HG03103 (cell line): ENCODE measurements around the gene MRPL58.

Experiments used
- ATAC-seq: cut with Tn5 transposase; IDR thresholded peaks from one replicate; pipeline ENCODE4 v1.9.1; 2021; ENCODE audit warnings: low read depth; ENCODE audit not compliant: unreplicated experiment

MRPL58 gene

DNA sequence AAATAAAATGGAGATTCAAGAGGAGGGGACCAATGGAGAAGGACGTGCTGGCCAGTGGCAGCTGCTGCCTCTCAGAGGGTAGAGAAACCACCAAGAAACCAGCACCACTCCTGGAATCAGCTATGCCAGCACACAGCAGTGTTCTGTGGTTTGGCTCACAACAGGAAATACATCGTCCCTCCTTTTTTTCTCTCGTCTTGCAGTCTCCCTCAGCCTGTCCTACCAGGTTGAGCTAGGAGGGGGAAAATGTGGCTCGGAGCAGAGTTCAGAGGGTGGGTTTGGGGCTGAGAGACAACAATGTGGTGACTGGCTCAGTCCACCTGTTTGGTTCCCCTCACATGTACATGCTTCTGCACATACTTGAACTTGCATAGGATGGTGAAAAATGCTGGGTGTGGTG is 55.4 kb downstream of the MRPL58 start:
- ATAC-seq = no peak

DNA sequence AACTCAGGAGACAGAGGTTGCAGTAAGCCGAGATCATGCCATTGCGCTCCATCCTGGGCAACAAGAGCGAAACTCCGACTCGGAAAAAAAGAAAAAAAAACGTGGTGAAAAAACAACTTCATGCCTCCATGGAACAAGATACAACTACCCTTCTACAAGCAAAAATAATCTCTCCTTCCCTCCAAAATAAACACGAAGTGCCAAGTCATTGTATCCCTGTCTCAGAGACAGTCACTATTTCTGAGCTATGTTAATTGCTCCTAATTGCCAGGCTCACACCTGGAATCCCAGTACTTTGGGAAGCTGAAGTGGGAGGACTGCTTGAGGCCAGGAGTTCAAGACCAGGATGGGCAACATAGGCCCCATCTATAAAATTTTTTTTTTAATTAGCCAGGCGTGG is 56.3 kb downstream of the MRPL58 start:
- no peak for ATAC-seq

DNA sequence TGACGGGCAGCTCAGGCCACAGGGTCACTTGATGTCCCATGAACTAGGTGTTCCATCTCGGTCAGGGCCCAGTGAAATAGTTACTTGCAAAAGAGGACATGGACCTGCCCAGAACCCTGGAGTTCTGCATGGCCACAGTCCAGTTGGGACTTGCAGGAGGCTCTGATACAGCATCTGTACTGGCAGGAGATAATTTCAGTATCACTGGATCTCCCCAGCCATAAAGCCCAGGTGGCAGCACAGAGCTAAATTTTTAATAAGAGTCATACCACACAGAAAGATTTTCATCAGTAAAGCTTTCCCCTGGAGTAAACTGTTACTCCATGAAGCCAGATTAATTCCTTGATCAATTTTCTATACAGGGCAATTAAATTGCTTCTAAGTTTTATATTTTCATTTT is 57.3 kb downstream of the MRPL58 start:
- ATAC-seq = no peak
